RKO (cell line): Measurements from ENCODE around the gene PGAP3.
"Not testable (repeated sequence)": the region's sequence is repeated elsewhere in the genome, so short reads cannot be mapped to it uniquely, and the experiment has no call there.

Source experiments
- DNase-seq: peaks from one replicate; pipeline ENCODE4 v3.0.0-alpha.2; 2016; ENCODE audit warnings: low spot score

The PGAP3 gene, protein sequence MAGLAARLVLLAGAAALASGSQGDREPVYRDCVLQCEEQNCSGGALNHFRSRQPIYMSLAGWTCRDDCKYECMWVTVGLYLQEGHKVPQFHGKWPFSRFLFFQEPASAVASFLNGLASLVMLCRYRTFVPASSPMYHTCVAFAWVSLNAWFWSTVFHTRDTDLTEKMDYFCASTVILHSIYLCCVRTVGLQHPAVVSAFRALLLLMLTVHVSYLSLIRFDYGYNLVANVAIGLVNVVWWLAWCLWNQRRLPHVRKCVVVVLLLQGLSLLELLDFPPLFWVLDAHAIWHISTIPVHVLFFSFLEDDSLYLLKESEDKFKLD

DNA sequence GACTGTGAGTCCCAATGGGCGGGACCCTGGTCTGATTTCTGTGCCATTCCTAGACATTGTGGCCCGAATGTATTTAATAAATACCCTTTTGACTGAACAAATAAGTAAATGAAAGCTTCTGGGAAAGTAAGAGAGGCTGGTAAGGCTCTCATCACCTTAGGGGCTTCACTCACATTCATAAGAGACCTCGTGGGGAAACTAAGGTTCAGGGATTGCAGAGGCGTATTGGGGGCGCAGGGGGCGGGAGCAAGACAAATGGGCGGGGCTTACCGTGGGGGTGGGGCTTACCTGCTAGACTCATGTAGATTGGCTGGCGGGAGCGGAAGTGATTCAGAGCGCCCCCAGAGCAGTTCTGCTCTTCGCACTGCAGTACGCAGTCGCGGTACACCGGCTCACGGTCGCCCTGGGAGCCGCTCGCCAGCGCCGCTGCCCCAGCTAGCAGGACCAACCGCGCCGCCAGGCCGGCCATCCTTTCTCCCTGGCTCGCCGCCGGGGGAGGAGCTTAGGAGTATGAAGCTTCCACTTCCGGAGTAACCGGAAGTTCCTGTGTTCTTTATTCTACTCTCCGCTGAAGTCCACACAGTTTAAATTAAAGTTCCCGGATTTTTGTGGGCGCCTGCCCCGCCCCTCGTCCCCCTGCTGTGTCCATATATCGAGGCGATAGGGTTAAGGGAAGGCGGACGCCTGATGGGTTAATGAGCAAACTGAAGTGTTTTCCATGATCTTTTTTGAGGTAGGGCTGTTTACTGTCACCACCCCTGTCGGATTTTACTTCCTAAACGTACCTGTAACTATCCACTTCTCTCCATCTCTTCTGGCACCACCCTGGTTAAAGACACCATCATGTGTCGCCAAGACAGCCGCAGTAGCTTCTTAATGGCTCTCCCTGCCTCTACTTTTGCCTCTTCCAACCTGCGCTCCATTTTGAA is at the start of gene PGAP3:
TSS of gene PGAP3 (minus strand) at position 512 of the 929 bp plus-strand sequence. CDS start at position 469, 43 bp downstream.
- DNase-seq: peak; percentile 98

DNA sequence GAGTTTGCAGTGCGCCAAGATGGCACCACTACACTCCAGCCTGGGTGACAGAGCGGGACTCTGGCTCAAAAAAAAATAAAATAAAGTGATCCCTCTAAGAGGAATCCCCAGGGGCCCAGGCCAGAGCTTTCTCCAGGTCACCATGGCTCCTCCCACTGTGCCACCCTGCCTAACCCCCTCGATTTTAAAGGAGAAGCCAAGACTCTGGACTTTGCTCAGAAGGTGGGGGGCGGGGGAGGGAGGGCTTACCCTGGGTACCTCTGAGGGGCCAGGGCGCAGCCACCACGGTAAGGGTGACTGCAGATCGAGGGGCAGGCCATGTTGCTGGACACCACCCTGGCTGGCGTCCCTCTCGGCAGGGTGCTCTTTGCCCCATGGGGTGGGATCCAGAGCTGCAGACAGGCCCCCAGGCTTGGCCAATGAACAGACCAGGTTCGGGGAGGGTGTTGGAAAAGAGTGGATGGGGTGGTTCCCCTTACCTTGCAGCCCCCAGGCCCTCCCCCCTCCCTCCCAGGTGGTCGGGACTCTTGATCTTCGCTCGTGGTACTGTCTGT is 49.4 kb upstream of the PGAP3 start:
- DNase-seq: no peak

DNA sequence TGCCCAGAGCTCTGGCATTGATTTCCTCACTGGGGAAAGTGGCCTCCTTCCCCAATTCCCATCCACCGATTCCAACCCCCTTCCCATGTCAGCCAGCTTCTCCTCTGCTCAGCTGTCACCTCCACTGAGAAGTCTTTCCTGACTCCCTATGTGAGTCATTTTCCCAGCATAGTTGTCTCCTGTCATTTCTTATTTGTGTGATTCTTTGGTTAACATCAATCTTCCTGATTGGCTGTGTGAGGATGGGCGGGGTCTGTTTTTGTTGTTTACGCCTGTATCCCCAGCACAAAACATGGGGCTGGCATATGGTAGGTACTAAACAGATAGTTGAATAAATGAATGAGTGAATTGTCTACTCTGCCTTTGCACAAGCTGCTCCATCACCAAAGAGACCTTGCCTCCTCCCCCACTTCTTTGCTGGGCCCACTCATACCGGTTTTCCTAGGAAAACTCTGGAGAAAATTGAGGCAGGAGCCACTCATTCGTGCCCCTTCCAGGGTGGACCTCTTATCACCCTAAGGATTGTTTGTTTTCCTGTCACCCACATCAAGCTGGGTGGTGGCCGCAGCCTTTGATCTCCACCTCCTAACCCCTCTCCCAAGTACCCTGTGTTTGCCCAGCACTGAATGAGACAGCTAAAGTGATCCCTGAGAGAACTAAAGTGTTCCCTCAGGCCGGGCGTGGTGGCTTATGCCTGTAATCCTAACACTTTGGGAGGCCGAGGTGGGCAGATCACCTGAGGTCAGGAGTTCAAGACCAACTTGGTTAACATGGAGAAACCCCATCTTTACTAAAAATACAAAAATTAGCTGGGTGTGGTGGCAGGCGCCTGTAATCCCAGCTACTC is 48.7 kb upstream of the PGAP3 start:
- DNase-seq: peak; percentile 46

DNA sequence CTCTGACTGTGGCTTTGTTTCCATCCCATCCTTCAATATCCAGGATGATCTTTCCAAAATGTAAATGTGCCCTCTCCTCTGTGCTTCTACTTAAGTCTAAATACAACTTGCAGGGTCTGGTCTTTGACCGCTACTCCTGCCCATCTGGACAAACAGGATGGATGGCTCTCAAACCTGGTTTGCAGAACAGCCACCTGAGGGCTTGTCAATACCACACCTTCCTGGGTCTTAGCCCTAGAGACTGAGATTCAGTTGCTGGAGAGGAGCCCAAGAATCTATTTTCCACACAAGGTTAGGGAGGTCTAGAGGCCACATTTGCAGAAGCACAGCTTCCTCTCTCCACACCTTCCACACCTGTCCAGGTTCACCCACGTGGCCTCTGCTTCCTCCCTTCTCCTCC is 48.0 kb upstream of the PGAP3 start:
- no peak for DNase-seq

DNA sequence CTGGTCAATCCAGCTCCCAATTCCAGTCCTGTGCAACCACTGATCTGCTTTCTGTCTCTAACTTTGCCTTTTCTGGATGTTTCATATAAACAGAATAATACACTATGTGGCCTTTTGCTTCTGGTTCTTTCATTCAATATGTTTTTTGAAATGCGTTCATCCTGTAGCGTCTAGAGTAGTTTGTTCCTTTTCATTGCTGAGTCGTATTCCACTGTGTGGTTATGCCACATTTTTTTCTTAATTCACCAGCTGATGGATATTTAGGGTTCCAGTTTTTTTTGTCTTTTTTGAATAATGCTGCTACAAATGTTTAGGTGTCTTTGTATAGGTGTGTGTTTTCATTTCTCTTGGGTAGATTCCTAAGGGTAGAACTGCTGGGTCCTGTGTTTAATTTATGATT is 44.7 kb upstream of the PGAP3 start:
- DNase-seq: no peak

DNA sequence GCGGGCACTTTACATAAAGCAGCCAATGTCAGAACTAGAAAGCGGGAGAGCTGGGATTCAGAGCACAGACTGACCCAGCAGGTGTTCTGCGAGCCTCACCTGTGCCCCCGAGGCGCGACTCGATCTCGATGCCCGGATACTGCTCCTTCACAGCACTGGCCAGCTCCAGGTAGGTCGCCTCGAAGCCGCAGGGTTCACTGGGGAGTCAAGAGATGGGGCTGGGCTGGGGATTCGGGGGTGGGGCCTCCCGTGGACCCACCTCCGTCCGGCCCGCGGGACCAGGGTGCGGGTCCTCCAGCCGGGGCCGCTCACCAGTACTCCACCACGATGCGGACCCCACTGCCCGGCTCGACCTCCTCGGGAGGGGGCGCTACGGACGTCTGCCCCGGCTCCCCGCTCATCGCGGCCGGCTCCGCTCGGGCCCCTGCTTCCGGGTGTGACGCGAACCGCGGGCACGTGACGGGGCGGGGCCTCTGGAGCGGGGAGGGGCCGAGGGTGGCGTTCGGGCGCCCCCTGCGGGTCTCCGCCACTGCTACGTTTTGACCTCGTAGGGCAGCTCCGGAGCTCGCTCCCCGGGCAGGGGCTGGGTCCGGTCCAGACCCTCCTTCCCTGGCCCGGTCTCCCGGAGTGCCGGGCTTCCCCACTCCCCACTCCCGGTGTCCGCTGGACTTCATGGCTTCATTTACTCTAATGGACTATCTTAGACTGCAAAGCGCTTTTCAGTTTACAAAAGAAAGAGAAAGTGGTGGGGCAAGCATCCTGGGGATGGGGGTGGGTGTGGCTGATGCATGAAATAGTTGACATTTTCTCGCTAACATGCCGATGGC is 42.5 kb upstream of the PGAP3 start, which contains the start of gene MIEN1:
TSS of gene MIEN1 (minus strand) at position 438 of the 827 bp plus-strand sequence. CDS start at position 401, 37 bp downstream.
- peak; percentile 84 for DNase-seq

DNA sequence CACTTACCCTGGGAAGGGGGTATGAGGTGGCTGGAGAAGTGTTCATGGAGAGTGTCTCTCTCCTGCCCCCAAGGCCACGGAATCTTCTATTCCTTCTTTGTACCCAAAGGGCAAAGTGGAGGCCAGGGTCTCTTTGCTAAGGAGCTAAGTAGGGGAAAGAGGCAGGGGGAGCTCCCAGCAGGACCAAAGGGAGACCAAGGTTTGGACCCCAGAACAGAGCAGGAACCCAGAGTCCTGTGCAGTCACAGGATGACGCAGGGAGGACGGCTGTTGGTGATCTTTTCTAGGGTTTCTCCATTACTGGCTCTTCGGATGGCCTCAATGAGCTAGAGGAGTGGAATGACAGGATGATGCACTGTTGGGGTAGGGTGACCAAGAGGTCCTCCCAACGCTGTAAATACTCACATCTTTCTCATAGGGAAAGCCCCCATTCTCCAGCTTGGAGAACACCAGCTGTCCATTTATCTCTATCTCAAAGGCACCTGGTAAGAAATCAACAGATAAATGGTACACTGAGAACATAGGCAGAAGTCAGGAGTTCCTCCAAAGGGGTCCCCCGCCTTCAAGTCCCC is 41.5 kb upstream of the PGAP3 start:
- DNase-seq: peak; percentile 62

DNA sequence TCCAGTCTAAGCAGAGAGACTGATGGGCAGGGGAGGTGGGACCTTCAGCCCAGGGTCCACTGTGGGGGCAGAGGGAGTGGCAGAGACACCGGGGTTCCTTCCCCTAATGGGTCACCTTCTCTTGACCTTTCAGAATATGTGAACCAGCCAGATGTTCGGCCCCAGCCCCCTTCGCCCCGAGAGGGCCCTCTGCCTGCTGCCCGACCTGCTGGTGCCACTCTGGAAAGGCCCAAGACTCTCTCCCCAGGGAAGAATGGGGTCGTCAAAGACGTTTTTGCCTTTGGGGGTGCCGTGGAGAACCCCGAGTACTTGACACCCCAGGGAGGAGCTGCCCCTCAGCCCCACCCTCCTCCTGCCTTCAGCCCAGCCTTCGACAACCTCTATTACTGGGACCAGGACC is 39.7 kb upstream of the PGAP3 start:
- DNase-seq: no peak

DNA sequence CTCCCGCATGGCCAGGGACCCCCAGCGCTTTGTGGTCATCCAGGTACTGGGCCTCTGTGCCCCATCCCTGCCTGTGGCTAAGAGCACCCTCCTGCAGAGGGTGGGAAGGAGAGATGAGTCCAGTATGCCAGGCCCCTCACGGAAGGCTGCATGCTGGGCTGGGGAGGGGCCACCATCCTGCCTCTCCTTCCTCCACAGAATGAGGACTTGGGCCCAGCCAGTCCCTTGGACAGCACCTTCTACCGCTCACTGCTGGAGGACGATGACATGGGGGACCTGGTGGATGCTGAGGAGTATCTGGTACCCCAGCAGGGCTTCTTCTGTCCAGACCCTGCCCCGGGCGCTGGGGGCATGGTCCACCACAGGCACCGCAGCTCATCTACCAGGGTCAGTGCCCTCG is 38.8 kb upstream of the PGAP3 start:
- no peak for DNase-seq

DNA sequence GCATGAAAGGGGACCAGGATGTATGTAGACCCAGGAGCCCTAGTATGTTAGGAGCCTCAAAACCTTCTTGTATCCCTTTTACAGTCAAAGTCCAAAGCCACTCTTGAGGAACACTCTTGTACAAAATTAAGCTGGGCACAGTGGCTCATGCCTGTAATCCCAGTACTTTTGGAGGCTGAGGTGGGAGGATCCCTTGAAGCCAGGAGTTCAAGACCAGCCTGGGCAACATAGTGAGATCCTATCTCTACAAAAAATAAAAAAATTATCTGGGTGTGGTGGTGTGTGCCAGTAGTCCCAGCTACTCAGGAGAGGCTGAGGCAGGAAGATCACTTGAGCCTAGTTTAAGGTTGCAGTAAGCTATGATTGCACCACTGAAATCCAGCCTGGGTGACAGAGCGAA is 38.1 kb upstream of the PGAP3 start:
- not testable (repeated sequence) for DNase-seq

DNA sequence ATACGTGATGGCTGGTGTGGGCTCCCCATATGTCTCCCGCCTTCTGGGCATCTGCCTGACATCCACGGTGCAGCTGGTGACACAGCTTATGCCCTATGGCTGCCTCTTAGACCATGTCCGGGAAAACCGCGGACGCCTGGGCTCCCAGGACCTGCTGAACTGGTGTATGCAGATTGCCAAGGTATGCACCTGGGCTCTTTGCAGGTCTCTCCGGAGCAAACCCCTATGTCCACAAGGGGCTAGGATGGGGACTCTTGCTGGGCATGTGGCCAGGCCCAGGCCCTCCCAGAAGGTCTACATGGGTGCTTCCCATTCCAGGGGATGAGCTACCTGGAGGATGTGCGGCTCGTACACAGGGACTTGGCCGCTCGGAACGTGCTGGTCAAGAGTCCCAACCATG is 36.9 kb upstream of the PGAP3 start:
- no peak for DNase-seq

DNA sequence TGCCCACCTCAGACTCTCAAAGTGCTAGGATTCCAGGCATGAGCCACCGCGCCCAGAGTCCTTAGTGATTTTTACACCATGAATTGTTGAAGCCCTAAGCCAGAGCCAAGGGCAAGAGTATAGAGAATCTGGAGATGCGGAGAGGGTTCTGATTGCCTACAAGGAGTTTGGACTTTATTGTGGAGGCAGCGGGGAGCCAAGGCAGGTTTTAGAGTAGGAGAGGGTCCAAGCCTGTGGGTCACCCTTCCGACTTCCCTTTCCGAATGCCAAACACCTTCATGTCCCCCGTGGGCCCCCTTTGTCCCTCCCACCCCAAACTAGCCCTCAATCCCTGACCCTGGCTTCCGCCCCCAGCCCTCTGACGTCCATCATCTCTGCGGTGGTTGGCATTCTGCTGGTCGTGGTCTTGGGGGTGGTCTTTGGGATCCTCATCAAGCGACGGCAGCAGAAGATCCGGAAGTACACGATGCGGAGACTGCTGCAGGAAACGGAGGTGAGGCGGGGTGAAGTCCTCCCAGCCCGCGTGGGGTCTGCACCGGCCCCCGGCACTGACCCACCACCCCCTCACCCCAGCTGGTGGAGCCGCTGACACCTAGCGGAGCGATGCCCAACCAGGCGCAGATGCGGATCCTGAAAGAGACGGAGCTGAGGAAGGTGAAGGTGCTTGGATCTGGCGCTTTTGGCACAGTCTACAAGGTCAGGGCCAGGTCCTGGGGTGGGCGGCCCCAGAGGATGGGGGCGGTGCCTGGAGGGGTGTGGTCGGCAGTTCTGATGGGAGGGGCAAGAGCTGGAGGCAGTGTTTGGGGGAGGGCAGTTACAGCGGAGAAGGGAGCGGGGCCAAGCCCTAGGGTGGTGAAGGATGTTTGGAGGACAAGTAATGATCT is 35.4 kb upstream of the PGAP3 start:
- DNase-seq: no peak

DNA sequence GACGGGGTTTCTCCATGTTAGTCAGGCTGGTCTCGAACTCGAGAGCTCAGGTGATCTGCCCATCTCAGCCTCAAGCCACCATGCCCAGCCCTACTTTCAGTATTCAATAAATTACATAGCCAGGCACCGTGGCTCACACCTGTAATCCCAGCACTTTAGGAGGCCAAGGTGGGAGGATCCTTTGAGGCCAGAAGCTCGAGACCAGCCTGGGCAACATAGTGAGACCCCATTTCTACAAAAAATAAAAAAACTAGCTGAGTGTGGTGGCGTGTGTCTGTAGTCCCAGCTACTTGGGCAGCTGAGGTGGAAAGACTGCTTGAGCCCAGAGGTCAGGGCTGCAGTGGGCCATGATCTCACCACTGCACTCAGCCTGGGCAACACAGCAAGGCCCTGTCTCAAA is 34.2 kb upstream of the PGAP3 start:
- DNase-seq: no peak

DNA sequence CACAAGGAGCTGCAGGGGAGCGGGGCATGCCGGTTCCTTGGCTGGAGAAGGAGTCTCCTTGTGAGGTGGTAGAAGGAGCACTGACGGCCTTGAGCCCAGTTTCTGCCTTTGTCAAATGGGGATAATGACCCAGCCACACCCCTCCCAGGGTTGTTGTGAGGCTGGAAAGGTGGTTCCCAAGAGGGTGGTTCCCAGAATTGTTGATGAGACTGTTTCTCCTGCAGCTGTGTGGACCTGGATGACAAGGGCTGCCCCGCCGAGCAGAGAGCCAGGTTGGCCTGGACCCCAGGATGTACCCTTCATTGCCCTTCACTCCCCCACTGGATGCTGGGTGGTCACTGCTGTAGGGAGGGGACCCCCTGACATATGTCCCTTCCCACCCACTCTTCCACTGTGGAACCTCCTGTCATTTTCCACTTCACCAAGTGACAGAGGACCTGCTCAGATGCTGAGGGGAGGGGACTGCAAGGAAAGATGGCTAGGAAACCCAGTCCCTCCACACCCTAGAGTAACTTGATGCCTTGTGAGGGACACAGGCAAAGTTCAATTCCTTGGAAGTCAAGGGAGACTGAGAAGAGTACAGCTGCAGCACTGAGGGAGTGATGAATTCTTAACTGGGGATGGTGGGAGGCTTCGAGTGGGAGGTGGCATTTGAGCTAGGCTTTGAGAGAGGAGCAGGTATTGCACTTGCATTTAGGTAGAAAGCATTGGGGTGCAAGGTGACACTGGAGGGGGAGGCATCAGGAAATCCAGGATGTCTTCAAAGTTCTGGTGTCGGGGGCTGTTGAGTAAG is 31.9 kb upstream of the PGAP3 start:
- DNase-seq: no peak

DNA sequence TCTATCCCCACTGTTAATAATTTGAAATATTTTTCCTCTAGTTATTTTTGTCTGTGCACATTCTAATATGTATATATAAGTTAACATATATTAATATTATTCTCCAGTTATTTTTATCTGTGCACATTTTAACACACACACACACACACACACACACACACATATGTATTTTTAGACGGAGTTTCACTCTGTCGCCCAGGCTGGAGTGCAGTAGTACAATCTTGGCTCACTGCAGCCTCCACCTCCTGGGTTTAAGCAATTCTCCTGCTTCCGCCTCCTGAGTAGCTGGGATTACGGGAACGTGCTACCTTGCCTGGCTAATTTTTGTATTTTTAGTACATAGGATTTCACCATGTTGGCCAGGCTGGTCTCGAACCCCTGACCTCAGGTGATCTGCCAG is 29.8 kb upstream of the PGAP3 start:
- no peak for DNase-seq

DNA sequence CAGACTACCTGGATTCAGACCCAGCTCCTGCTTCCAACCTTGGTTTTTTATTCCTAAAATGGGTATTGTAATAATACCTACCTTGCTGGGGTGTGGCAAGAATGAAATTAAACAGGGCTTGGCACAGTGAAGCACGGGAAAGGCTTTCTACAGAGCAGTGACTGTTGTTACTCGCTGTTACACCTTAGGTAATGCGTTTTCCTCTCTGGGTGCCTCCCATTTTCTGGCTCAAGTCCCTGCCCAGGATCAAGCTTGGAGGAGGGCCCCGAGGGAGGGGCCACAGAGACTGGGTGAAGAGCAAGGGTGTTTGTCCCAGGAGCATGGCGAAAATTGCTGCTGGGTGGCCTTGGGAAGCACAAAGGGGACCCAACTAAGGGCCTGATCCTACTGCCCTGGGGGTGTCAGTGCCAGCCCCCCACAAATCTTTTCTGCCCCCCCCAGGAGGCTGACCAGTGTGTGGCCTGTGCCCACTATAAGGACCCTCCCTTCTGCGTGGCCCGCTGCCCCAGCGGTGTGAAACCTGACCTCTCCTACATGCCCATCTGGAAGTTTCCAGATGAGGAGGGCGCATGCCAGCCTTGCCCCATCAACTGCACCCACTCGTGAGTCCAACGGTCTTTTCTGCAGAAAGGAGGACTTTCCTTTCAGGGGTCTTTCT is 29.2 kb upstream of the PGAP3 start:
- DNase-seq: no peak

DNA sequence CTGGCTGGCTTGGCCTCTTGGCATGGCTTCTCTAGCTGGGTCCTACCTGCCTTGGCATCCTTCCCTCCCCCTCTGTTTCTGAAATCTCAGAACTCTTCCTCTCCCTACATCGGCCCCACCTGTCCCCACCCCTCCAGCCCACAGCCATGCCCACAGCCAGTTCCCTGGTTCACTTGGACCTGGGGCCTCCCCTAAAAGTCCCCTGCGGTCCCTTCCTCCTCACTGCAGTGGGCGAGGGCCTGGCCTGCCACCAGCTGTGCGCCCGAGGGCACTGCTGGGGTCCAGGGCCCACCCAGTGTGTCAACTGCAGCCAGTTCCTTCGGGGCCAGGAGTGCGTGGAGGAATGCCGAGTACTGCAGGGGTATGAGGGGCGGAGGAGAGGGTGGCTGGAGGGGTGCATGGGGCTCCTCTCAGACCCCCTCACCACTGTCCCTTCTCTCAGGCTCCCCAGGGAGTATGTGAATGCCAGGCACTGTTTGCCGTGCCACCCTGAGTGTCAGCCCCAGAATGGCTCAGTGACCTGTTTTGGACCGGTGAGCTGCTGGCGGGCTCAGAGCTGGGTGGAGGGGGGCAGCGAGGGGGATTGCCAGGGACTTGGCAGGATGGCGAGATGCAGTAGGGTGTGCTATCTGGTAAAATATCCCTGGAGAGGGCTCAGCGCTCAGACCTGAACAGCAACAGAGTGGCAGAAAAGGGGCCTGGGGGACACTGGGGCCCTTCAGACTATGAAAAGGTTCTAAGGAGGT is 28.4 kb upstream of the PGAP3 start:
- no peak for DNase-seq
